ENCODE measurements around the gene ZNF329.

ZNF329 gene

DNA sequence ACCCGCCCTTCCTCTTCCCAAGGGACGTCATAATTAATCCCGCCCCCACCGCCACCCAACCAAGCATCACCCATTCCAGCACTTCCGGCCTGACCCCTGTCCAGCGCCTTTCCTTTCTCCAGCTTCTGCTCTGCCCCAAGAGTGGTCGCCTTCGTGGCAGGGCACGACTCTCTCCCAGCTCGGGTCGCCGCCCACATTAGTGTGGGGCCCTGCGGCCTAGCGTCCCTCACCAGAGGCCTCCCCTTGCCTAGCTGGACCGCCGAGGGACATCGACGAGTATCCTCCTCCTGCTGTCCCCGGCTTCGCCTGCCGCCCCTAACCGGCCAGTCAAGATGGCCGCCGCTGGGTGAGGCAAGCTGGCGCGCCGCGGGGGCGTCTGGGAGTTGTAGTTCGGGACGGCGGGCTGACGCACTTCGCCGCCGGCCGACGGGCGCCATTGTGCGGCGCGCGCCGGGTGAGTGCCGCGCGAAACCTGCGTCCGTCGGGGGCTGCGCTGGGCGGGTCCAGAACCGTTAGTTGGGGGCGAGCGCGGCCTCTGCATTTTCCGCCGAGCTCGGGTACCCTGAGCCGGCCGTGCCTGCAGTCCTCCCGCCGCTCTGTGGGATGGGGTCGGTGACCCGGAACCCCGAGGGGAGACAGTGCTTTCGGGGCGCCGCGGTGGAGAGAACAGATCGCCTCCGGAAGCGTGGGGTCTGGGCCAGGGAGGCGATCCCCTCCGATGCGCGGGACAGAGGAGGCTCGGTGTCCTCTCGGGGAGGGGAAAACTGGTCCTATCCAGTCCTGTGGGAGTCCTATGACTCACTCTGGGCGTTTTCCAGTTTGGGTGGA is 32.6 kb upstream of the ZNF329 start, which contains the start of gene ZNF274:
Gene ZNF274, plus strand, starts transcription at position 73 of the 828 bp plus-strand sequence. CDS start 905 bp downstream, outside the sequence.
- peak within 1 kb of the TSS; percentile 78 for H2AFZ ChIP-seq (ENCODE audit: low read length)
- H3K9me3 ChIP-seq (ENCODE audit: insufficient read depth, low read depth, low read length), result peaks cover 19% of the 10 kb centered on the region; the same call in 1 of the 2 replicates
- TF ChIP-seq EZH2phosphoT487 (IDR thresholded peaks at IDR 0.05; ENCODE audit: borderline replicate concordance) (no peak), CTCF (conservative IDR thresholded peaks at IDR 0.05; ENCODE audit: low read length) (no peak)

DNA sequence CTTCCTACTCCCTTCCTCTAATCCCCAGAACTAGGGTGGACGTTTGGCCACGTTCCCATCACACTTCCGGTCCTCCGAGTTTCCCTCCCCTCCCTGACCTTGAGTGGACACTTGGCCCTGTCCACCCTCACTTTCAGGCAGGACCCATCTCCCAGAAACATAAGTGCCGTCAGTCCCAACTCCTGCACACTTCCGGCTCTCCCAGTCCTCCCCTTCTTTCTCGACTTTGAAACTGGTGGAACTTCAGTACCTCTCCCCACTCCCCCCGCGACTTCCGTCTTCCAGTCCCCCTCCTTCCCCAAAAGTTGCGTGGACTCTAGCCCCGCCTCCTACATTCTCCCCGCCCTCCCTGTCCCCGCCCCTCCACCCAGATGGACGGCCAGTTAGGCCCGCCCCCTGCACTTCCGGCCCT is 32.0 kb upstream of the ZNF329 start:
- peak overlapping the region; percentile 96 for H3K4me3 ChIP-seq (ENCODE audit: low read length, poor library complexity, severe bottlenecking)
- H3K9ac ChIP-seq (ENCODE audit: low read depth, low read length, poor library complexity, severe bottlenecking), result peak overlapping the region; percentile 96
- H4K20me1 ChIP-seq (ENCODE audit: insufficient read depth, low read length, poor library complexity, severe bottlenecking), result no peaks in the 10 kb centered on the region
- H2AFZ ChIP-seq (ENCODE audit: low read length), result peak overlapping the region; percentile 69; the same call in 1 of the 2 replicates
- no peaks in the 10 kb centered on the region for H3K9me2 ChIP-seq (replicated peaks; ENCODE audit: low read depth, low read length)
- H3F3A ChIP-seq (ENCODE audit: low read depth), result peaks cover 5% of the 10 kb centered on the region; the same call in 1 of the 2 replicates
- H3K4me1 ChIP-seq (ENCODE audit: insufficient read depth, low read length, poor library complexity, severe bottlenecking), result peaks cover 7% of the 10 kb centered on the region
- no peaks in the 10 kb centered on the region for H3K27me3 ChIP-seq (ENCODE audit: insufficient read depth, low read length, poor library complexity, severe bottlenecking)
- peak overlapping the region; percentile 91 for H3K4me2 ChIP-seq (ENCODE audit: low read depth, low read length, poor library complexity, severe bottlenecking)
- H3K9me3 ChIP-seq (ENCODE audit: insufficient read depth, low read depth, low read length), result peaks cover 20% of the 10 kb centered on the region; the same call in 1 of the 2 replicates
- H3K79me2 ChIP-seq (ENCODE audit: insufficient read depth, low read length), result peaks cover 29% of the 10 kb centered on the region
- H3K36me3 ChIP-seq (ENCODE audit: insufficient read depth, low read length), result peaks cover 18% of the 10 kb centered on the region; the same call in 1 of the 2 replicates
- TF ChIP-seq CTCF (conservative IDR thresholded peaks at IDR 0.05; ENCODE audit: low read length), result no peak
- no peak for TF ChIP-seq EZH2phosphoT487 (IDR thresholded peaks at IDR 0.05; ENCODE audit: borderline replicate concordance)

More for the DNA sequence above, 32.6 kb upstream of the ZNF329 start, which contains the start of gene ZNF274:
- Histone ChIP-seq H3K4me1 (ENCODE audit: insufficient read depth, low read length, poor library complexity, severe bottlenecking) (peaks cover 7% of the 10 kb centered on the region), H3K79me2 (ENCODE audit: insufficient read depth, low read length) (peaks cover 29% of the 10 kb centered on the region), H3K4me2 (ENCODE audit: low read depth, low read length, poor library complexity, severe bottlenecking) (peak within 1 kb of the TSS; percentile 91), H3K36me3 (ENCODE audit: insufficient read depth, low read length) (peaks cover 23% of the 10 kb centered on the region; the same call in 1 of the 2 replicates), H3K9ac (ENCODE audit: low read depth, low read length, poor library complexity, severe bottlenecking) (peak within 1 kb of the TSS; percentile 96), H3K9me2 (replicated peaks; ENCODE audit: low read depth, low read length) (no peaks in the 10 kb centered on the region), H4K20me1 (ENCODE audit: insufficient read depth, low read length, poor library complexity, severe bottlenecking) (no peaks in the 10 kb centered on the region), H3F3A (ENCODE audit: low read depth) (peaks cover 5% of the 10 kb centered on the region; the same call in 1 of the 2 replicates), H3K4me3 (ENCODE audit: low read length, poor library complexity, severe bottlenecking) (peak within 1 kb of the TSS; percentile 96), H3K27me3 (ENCODE audit: insufficient read depth, low read length, poor library complexity, severe bottlenecking) (no peaks in the 10 kb centered on the region)

DNA sequence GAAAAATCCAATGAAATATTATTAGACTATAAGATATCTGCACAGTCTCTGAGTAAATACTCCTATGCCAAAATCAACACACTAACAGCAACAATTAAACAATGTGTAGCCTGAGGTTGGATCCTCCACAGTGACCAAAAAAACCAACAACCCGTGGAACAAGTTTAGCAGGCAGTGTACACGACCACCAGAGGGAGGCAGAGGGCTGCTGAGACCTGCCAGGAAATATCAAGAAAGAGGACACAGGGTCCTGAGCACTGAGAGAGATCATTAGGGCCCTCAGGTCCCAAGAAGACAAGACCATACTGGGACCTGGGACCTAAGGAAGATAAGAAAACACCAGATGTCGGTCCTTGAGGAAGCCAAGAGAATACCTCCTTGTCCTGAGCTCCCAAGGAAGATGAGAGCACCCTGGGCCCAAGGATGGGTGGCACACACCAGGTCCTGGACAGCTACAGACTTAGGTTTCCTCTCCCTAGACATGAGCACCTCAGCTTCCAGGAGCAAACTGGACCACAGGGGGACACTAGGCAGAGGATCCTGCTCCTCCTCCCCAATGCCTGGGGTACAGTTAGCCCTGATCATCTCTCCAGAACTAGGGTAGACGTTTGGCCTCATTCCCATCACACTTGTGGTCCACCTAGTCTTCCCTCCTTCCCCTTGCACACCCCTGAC is 31.4 kb upstream of the ZNF329 start:
- Histone ChIP-seq H3K9me3 (ENCODE audit: insufficient read depth, low read depth, low read length) (peaks cover 17% of the 10 kb centered on the region; the same call in 1 of the 2 replicates), H3K79me2 (ENCODE audit: insufficient read depth, low read length) (peaks cover 29% of the 10 kb centered on the region), H3K4me1 (ENCODE audit: insufficient read depth, low read length, poor library complexity, severe bottlenecking) (peaks cover 7% of the 10 kb centered on the region), H3F3A (ENCODE audit: low read depth) (peaks cover 5% of the 10 kb centered on the region; the same call in 1 of the 2 replicates), H3K9ac (ENCODE audit: low read depth, low read length, poor library complexity, severe bottlenecking) (peak overlapping the region; percentile 96), H3K4me2 (ENCODE audit: low read depth, low read length, poor library complexity, severe bottlenecking) (peak overlapping the region; percentile 91), H3K27me3 (ENCODE audit: insufficient read depth, low read length, poor library complexity, severe bottlenecking) (no peaks in the 10 kb centered on the region), H4K20me1 (ENCODE audit: insufficient read depth, low read length, poor library complexity, severe bottlenecking) (no peaks in the 10 kb centered on the region), H3K4me3 (ENCODE audit: low read length, poor library complexity, severe bottlenecking) (peak overlapping the region; percentile 96), H3K36me3 (ENCODE audit: insufficient read depth, low read length) (peaks cover 12% of the 10 kb centered on the region; the same call in 1 of the 2 replicates), H2AFZ (ENCODE audit: low read length) (peak overlapping the region; percentile 69; the same call in 1 of the 2 replicates), H3K9me2 (replicated peaks; ENCODE audit: low read depth, low read length) (no peaks in the 10 kb centered on the region)
- no peak for TF ChIP-seq EZH2phosphoT487 (IDR thresholded peaks at IDR 0.05; ENCODE audit: borderline replicate concordance)
- peak; percentile 93 for TF ChIP-seq CTCF (conservative IDR thresholded peaks at IDR 0.05; ENCODE audit: low read length)
